Activated CD8-positive, alpha-beta memory T cell treated with anti-CD3 and anti-CD28 coated beads for 4 hours (primary cell): ENCODE results near the gene KCNC4.

Experiments used
- DNase-seq, 2 donors: peaks; one replicate each; pipeline ENCODE4 v3.0.0-alpha.2; 2020; ENCODE audit warnings: low read depth in 2 of 2

KCNC4 gene

GRCh38 chr1:110211496-110212168 is 1.5 kb downstream of the KCNC4 start:
- peak in 1 of 2 donors; percentile 9 for DNase-seq

GRCh38 chr1:110212169-110213142 is 2.3 kb downstream of the KCNC4 start:
- DNase-seq = no peak

- DNase-seq = no peak
Measured at GRCh38 chr1:110213143-110213540, 3.0 kb downstream of the KCNC4 start.

GRCh38 chr1:110214454-110215404 is 4.6 kb downstream of the KCNC4 start:
- DNase-seq = no peak

GRCh38 chr1:110215621-110216515 is 5.8 kb downstream of the KCNC4 start:
- DNase-seq = no peak

- DNase-seq = no peak
Measured at GRCh38 chr1:110216844-110217444, 6.8 kb downstream of the KCNC4 start.

- DNase-seq = no peak
Measured at GRCh38 chr1:110218137-110218536, 8.0 kb downstream of the KCNC4 start.

- no peak for DNase-seq
Measured at GRCh38 chr1:110218739-110219138, 8.6 kb downstream of the KCNC4 start.

- no peak for DNase-seq
Measured at GRCh38 chr1:110220324-110220723, 10.2 kb downstream of the KCNC4 start.

- DNase-seq = no peak
Measured at GRCh38 chr1:110221119-110221518, 11.0 kb downstream of the KCNC4 start.

- no peak for DNase-seq
Measured at GRCh38 chr1:110223127-110223526, 13.0 kb downstream of the KCNC4 start.

- no peak for DNase-seq
Measured at GRCh38 chr1:110223581-110223980, 13.5 kb downstream of the KCNC4 start.

GRCh38 chr1:110224240-110224995 is 14.3 kb downstream of the KCNC4 start:
- DNase-seq = no peak

GRCh38 chr1:110225212-110225611 is 15.1 kb downstream of the KCNC4 start:
- DNase-seq = no peak

- no peak for DNase-seq
Measured at GRCh38 chr1:110225756-110226404, 15.8 kb downstream of the KCNC4 start.

GRCh38 chr1:110227774-110228173 is 17.7 kb downstream of the KCNC4 start:
- DNase-seq = no peak

- DNase-seq = no peak
Measured at GRCh38 chr1:110228381-110228780, 18.3 kb downstream of the KCNC4 start.

GRCh38 chr1:110228869-110229268 is 18.8 kb downstream of the KCNC4 start:
- DNase-seq = no peak
